Left lung (tissue), 10 donors: ENCODE results near the gene AP1AR. TPM values are rescaled to one million over a fixed set of nuclear protein-coding genes. Genes with fewer than 3 reads are reported as not detected.

Experiments used
- ATAC-seq: fragments of 200-7000 bp; cut with Tn5 transposase; one replicate; pipeline ENCODE4 v1.9.1; 2020; ENCODE audit warnings: moderate library complexity
- DNase-seq, 4 donors: peaks; one replicate each; pipeline ENCODE4 v3.0.0-alpha.2; 2013 to 2020
- H3K27ac ChIP-seq, 2 donors: fragments of 200-600 bp; sonication (generic) in 1 of 2; one replicate each; pipeline versions ENCODE4 v1.5.0 to v1.8.0; 2020 to 2021
- H3K27me3 ChIP-seq, 2 donors: fragments of 200-600 bp; sonication (generic) in 1 of 2; one replicate each; pipeline versions ENCODE4 v1.5.0 to v1.8.0; 2020 to 2021
- H3K36me3 ChIP-seq, 2 donors: fragments of 200-600 bp; sonication (generic) in 1 of 2; one replicate each; pipeline versions ENCODE4 v1.5.0 to v1.8.0; 2020 to 2021
- H3K4me1 ChIP-seq, 2 donors: fragments of 200-600 bp; one replicate each; pipeline ENCODE4 v1.8.0; 2021
- H3K4me3 ChIP-seq, 2 donors: fragments of 200-600 bp; sonication (generic) in 1 of 2; one replicate each; pipeline versions ENCODE4 v1.5.0 to v1.8.0; 2020 to 2021; ENCODE audit warnings: mild to moderate bottlenecking in 1 of 2
- H3K9me3 ChIP-seq, 2 donors: fragments of 200-600 bp; sonication (generic) in 1 of 2; one replicate each; pipeline versions ENCODE4 v1.5.0 to v1.8.0; 2020 to 2021
- intact Hi-C, 2 donors: fragments of 100-400 bp; cut with DNase I; formaldehyde crosslinking; loops; one replicate each; pipeline versions ENCODE4 v1.11.2 to v1.14.2; 2022
- polyA plus RNA-seq, 6 donors: library from polyadenylated mRNA; unstranded; fragments of 120-200 nt; gene quantifications; one replicate each; pipeline ENCODE4 v1.2.1, GENCODE V29; 2013; ENCODE audit not compliant: insufficient read length in 6 of 6
- total RNA-seq, 2 donors: library from RNA; stranded (reverse); fragmentation: NEBNext Ultra II Directional; extraction: Animal tissue kit (Norgen Biotek cat#: 25700); gene quantifications; one replicate each; pipeline ENCODE4 v1.2.1, GENCODE V29; 2021
- TF ChIP-seq, protein P1 (sequence below), 2 donors: fragments of 200-600 bp; sonication (generic) in 1 of 2; IDR thresholded peaks; one replicate each; pipeline versions ENCODE4 v1.5.0 to v1.8.0; 2021; ENCODE audit warnings: antibody characterized with exemption in 2 of 2
- donor health status: DM: no; HTN: yes; CAD: no.
- donor health status: DM: no; HTN: no; CAD: no.

Gene AP1AR
- total and polyA plus RNA-seq, 8 donors: 15.8 to 34.9 (median 29.6) TPM

- Histone ChIP-seq H3K27me3 (no peaks in the 10 kb centered on the region), H3K36me3 (no peaks in the 10 kb centered on the region), H3K4me1 (peaks cover 0 to 61% of the 10 kb centered on the region in 2 donors), H3K9me3 (no peaks in the 10 kb centered on the region), H3K4me3 (no peak overlapping the region), H3K27ac (peak overlapping the region in 1 of 2 donors; percentile 84)
- DNase-seq: no peak
- peak; percentile 55 for ATAC-seq
- TF ChIP-seq, protein P1, sequence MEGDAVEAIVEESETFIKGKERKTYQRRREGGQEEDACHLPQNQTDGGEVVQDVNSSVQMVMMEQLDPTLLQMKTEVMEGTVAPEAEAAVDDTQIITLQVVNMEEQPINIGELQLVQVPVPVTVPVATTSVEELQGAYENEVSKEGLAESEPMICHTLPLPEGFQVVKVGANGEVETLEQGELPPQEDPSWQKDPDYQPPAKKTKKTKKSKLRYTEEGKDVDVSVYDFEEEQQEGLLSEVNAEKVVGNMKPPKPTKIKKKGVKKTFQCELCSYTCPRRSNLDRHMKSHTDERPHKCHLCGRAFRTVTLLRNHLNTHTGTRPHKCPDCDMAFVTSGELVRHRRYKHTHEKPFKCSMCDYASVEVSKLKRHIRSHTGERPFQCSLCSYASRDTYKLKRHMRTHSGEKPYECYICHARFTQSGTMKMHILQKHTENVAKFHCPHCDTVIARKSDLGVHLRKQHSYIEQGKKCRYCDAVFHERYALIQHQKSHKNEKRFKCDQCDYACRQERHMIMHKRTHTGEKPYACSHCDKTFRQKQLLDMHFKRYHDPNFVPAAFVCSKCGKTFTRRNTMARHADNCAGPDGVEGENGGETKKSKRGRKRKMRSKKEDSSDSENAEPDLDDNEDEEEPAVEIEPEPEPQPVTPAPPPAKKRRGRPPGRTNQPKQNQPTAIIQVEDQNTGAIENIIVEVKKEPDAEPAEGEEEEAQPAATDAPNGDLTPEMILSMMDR (IDR thresholded peaks at IDR 0.05): no peak
- intact Hi-C loops: no loop called here
These were observed 83.9 kb downstream of the AP1AR start for GRCh38 chr4:112315446-112315845.

GRCh38 chr4:112316360-112316759 is 84.8 kb downstream of the AP1AR start:
- no peak overlapping the region for H3K4me3 ChIP-seq
- ATAC-seq (peak; percentile 55), DNase-seq (no peak)
- TF ChIP-seq, protein P1 (IDR thresholded peaks at IDR 0.05): no peak
- intact Hi-C loops: no loop called here
- H3K9me3 ChIP-seq: no peaks in the 10 kb centered on the region
- H3K27ac ChIP-seq: peak overlapping the region in 1 of 2 donors; percentile 84
- H3K36me3 ChIP-seq: no peaks in the 10 kb centered on the region
- peaks cover 0 to 64% of the 10 kb centered on the region in 2 donors for H3K4me1 ChIP-seq
- H3K27me3 ChIP-seq: no peaks in the 10 kb centered on the region

- no peaks in the 10 kb centered on the region for H3K9me3 ChIP-seq
- TF ChIP-seq, protein P1 (IDR thresholded peaks at IDR 0.05): no peak
- no peaks in the 10 kb centered on the region for H3K27me3 ChIP-seq
- H3K4me1 ChIP-seq: peaks cover 0 to 55% of the 10 kb centered on the region in 2 donors
- no peak overlapping the region for H3K27ac ChIP-seq
- no peaks in the 10 kb centered on the region for H3K36me3 ChIP-seq
- H3K4me3 ChIP-seq: no peak overlapping the region
- DNase-seq: no peak
- intact Hi-C loops: no loop called here
- ATAC-seq: no peak
These were observed 86.9 kb downstream of the AP1AR start for GRCh38 chr4:112318239-112319142.

Other genes starting within 250 kb of the AP1AR start
- 1 to 10 TPM; 3.3 to 5.0 TPM for gene FAM241A, start 86.3 kb upstream of the AP1AR start, total RNA-seq
- 1 to 10 TPM; 2.6 to 3.4 (median 2.9) TPM for gene FAM241A, start 86.3 kb upstream of the AP1AR start, polyA plus RNA-seq
- gene TIFA, start 54.1 kb downstream of the AP1AR start, total RNA-seq: 10 to 100 TPM; 12.7 to 18.8 TPM
- gene TIFA, start 54.1 kb downstream of the AP1AR start, polyA plus RNA-seq: 10 to 100 TPM; 13.5 to 18.6 (median 14.2) TPM
- gene ALPK1, start 65.6 kb downstream of the AP1AR start, total RNA-seq: 10 to 100 TPM; 21.3 to 38.5 TPM
- gene ALPK1, start 65.6 kb downstream of the AP1AR start, polyA plus RNA-seq: 10 to 100 TPM; 16.3 to 27.2 (median 22.0) TPM